OCI-LY1 (cell line): Measurements from ENCODE around the gene NIPAL3.

ENCODE experiments used
- H2AFZ ChIP-seq: fragments of 200-600 bp; sonication (generic), shearing (Covaris generic); 2 replicates; pipeline ENCODE4 v1.6.0; 2014; ENCODE audit warnings: antibody characterized with exemption, mild to moderate bottlenecking, low read length
- H3F3A ChIP-seq: fragments of 200-600 bp; sonication (generic), shearing (Covaris generic); 2 replicates; pipeline ENCODE4 v1.6.0; 2014; ENCODE audit warnings: mild to moderate bottlenecking, antibody characterized with exemption, low read length, moderate library complexity; ENCODE audit not compliant: insufficient read depth
- H3K27ac ChIP-seq: fragments of 200-600 bp; sonication (generic); 2 replicates; pipeline ENCODE4 v1.5.1; 2014; ENCODE audit warnings: low read length, mixed run types, mild to moderate bottlenecking, low read depth; ENCODE audit not compliant: poor library complexity, severe bottlenecking
- H3K27me3 ChIP-seq: fragments of 200-600 bp; sonication (generic); 2 replicates; pipeline ENCODE4 v1.6.0; 2014; ENCODE audit warnings: antibody characterized with exemption, mild to moderate bottlenecking, low read length, moderate library complexity; ENCODE audit not compliant: insufficient read depth
- H3K36me3 ChIP-seq: fragments of 200-600 bp; sonication (generic); 2 replicates; pipeline ENCODE4 v1.6.1; 2014; ENCODE audit warnings: mild to moderate bottlenecking, antibody characterized with exemption, low read length, moderate library complexity, mixed read lengths; ENCODE audit not compliant: insufficient read depth
- H3K4me1 ChIP-seq: fragments of 200-600 bp; sonication (generic); 2 replicates; pipeline ENCODE4 v1.5.1; 2014; ENCODE audit warnings: mild to moderate bottlenecking, low read length, moderate library complexity; ENCODE audit not compliant: insufficient read depth, severe bottlenecking
- H3K4me2 ChIP-seq: fragments of 200-600 bp; sonication (generic), shearing (Covaris generic); 2 replicates; pipeline ENCODE4 v1.6.1; 2014; ENCODE audit warnings: low read length
- H3K4me3 ChIP-seq: fragments of 200-600 bp; sonication (generic); 2 replicates; pipeline ENCODE4 v1.5.1; 2014; ENCODE audit warnings: low read length, low read depth, mild to moderate bottlenecking, mixed read lengths; ENCODE audit not compliant: poor library complexity, severe bottlenecking
- H3K79me2 ChIP-seq: fragments of 200-600 bp; shearing (Covaris generic); 2 replicates; pipeline ENCODE4 v1.6.1; 2016; ENCODE audit warnings: mixed run types, low read length, mixed read lengths; ENCODE audit not compliant: insufficient read depth
- H3K9ac ChIP-seq: fragments of 200-600 bp; sonication (generic), shearing (Covaris generic); 2 replicates; pipeline ENCODE4 v1.6.1; 2014; ENCODE audit warnings: mild to moderate bottlenecking, low read length, mixed read lengths
- H3K9me2 ChIP-seq: fragments of 200-600 bp; sonication (generic), shearing (Covaris generic); 2 replicates; pipeline ENCODE4 v1.6.1; 2014; ENCODE audit warnings: low read depth, mild to moderate bottlenecking, low read length, mixed read lengths
- H3K9me3 ChIP-seq: fragments of 200-600 bp; shearing (Covaris generic); 2 replicates; pipeline ENCODE4 v1.6.1; 2014; ENCODE audit warnings: low read length, mixed read lengths
- H4K20me1 ChIP-seq: fragments of 200-600 bp; sonication (generic), shearing (Covaris generic); 2 replicates; pipeline ENCODE4 v1.6.0; 2016; ENCODE audit warnings: mild to moderate bottlenecking, low read length; ENCODE audit not compliant: insufficient read depth
- CTCF ChIP-seq: fragments of 200-600 bp; sonication (generic), shearing (Covaris generic); IDR thresholded peaks from 2 replicates; pipeline ENCODE4 v1.5.1; 2017; ENCODE audit warnings: mild to moderate bottlenecking, antibody characterized with exemption, low read length, moderate library complexity, mixed read lengths
- EZH2 ChIP-seq: fragments of 200-600 bp; sonication (generic), shearing (Covaris generic); IDR thresholded peaks from 2 replicates; pipeline ENCODE4 v1.8.0; 2017; ENCODE audit warnings: borderline replicate concordance, mixed run types, mild to moderate bottlenecking, antibody characterized with exemption, low read length, moderate library complexity, mixed read lengths

NIPAL3 gene

DNA sequence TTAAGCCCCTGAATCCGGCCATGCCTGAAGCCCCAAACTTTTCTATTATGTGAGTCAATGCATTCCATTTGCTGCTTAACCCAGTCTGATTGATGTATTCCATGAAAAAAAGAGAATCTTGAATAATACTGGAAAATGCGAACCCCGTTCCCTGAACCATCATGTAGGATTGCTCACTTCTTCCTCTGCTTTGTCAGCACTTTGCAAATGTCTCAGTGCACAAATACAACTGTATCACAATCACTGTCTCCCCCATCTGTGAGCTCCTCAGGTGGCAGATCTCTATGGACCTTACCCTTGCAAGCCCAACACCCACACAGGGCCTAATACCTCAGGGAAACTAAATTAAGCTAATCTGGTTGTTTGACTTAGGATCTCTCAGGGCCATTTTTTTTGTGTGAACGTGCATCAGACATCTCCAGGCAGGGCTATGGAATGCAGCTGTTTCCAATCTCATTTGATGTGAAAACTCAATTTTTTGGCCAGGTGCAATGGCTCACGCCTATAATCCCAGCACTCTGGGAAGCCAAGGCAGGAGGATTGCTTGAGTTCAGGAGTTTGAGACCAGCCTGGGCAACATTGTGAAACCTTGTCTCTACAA is 84.9 kb downstream of the NIPAL3 start:
- Histone ChIP-seq H3K4me2 (no peak overlapping the region), H3K9me3 (no peaks in the 10 kb centered on the region), H3K27me3 (no peaks in the 10 kb centered on the region), H3K9me2 (no peaks in the 10 kb centered on the region), H3F3A (no peaks in the 10 kb centered on the region), H3K4me1 (peaks cover 21% of the 10 kb centered on the region), H3K4me3 (no peak overlapping the region), H4K20me1 (no peaks in the 10 kb centered on the region), H3K79me2 (no peaks in the 10 kb centered on the region), H3K9ac (no peak overlapping the region), H2AFZ (no peak overlapping the region), H3K27ac (no peak overlapping the region), H3K36me3 (no peaks in the 10 kb centered on the region)
- no peak for TF ChIP-seq CTCF
- no peak for TF ChIP-seq EZH2

DNA sequence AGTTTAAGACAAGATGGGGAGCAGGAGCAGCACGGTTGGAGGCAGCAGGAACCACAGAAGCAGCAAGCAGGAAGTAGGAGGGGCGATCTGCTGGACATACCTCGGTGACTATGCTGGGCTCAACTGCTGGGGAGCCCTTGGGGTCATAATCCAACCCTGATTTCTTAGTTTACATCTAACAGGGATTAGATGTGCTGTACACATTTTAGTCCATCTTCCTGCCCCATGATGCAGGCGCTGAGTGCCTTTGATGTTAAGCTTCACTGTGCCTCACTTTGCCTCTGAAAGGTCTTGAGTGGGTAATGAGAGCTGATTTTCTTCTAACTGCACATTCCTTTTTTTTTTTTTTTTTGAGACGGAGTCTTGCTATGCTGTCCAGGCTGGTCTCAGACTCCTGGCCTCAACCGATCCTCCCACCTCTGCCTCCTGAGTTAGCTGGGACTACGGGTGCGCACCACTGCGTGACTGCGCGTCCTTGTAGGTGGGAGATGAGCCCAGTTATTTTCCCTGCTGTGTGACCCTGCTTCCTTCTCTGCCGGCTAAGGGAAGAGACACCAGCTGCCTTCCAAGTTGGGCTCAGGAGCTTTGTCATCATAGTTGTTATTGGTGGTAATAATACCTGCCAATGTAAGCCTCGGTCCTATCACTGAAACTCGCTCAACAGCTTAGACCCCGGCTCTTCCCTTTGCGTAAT is 85.9 kb downstream of the NIPAL3 start:
- Histone ChIP-seq H3K4me1 (peaks cover 24% of the 10 kb centered on the region), H3K9me2 (no peaks in the 10 kb centered on the region), H3K9me3 (no peaks in the 10 kb centered on the region), H3F3A (no peaks in the 10 kb centered on the region), H3K4me3 (peak overlapping the region; percentile 97), H3K36me3 (no peaks in the 10 kb centered on the region), H3K9ac (peak overlapping the region; percentile 89), H3K79me2 (no peaks in the 10 kb centered on the region), H2AFZ (0 out of 2 replicates have a peak overlapping the region, but pooled peaks have one; percentile 19), H3K4me2 (peak overlapping the region; percentile 95), H3K27ac (no peak overlapping the region), H3K27me3 (no peaks in the 10 kb centered on the region), H4K20me1 (no peaks in the 10 kb centered on the region)
- TF ChIP-seq CTCF (no peak), EZH2 (no peak)

DNA sequence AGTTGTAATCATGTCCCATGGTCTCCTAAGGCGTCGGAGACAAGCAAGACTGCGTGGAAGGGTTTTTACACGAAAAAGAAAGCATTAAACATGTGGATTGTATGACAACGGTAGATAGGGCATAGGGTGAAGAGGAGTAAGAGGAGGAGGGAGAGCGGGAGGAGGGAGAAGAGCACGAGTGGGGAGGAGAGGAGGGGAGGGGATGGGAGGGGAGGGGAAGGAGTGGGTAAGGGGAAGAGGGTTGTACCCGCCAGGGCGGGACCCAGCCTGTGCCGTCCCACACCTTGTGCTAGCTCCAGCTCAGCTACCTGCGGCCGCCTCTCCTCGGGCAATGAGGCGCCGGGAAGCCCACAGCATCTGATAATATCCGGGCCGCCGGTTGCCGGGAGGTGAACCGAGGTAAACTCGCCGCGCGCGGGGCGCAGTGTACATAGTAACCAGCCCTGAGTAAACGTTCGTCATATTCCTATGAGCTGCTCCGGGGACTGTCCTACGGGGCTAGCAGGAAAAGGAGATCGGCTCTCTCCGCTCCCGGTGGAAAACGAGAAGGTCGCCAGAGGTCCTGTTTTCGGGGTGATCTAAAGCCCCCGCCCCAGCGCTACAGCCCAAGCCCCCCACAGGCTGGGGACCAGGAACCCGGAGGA is 86.6 kb downstream of the NIPAL3 start:
- TF ChIP-seq EZH2: no peak
- TF ChIP-seq CTCF: no peak
- peak overlapping the region; percentile 89 for H3K9ac ChIP-seq
- peak overlapping the region; percentile 95 for H3K4me2 ChIP-seq
- H3K9me3 ChIP-seq: no peaks in the 10 kb centered on the region
- H3K27me3 ChIP-seq: no peaks in the 10 kb centered on the region
- H3K36me3 ChIP-seq: no peaks in the 10 kb centered on the region
- no peaks in the 10 kb centered on the region for H3K9me2 ChIP-seq
- H3F3A ChIP-seq: no peaks in the 10 kb centered on the region
- peak overlapping the region; percentile 10 for H3K27ac ChIP-seq
- H4K20me1 ChIP-seq: no peaks in the 10 kb centered on the region
- peaks cover 26% of the 10 kb centered on the region for H3K4me1 ChIP-seq
- no peaks in the 10 kb centered on the region for H3K79me2 ChIP-seq
- peak overlapping the region; percentile 97 for H3K4me3 ChIP-seq
- H2AFZ ChIP-seq: peak overlapping the region; percentile 97
